NT2/D1 (cell line): ENCODE data around the gene BSG.
A peak's percentile ranks its signal among the peaks of the same experiment; 100 is the strongest.

Source experiments
- DNase-seq: peaks from one replicate; pipeline ENCODE4 v3.0.0-alpha.2; 2011; ENCODE audit warnings: low read depth, low spot score
- H3K27me3 ChIP-seq: 2 replicates; pipeline ENCODE4 v1.6.0; 2011; ENCODE audit warnings: mild to moderate bottlenecking; ENCODE audit not compliant: insufficient read length, insufficient read depth
- H3K36me3 ChIP-seq: 2 replicates; pipeline ENCODE4 v1.6.1; 2011; ENCODE audit warnings: mild to moderate bottlenecking, low read length, mixed read lengths; ENCODE audit not compliant: insufficient read depth, insufficient read length
- H3K4me1 ChIP-seq: 2 replicates; pipeline ENCODE4 v1.5.1; 2011; ENCODE audit not compliant: insufficient read depth, insufficient read length
- H3K4me3 ChIP-seq: 2 replicates; pipeline ENCODE4 v1.5.1; 2011; ENCODE audit warnings: low read depth; ENCODE audit not compliant: insufficient read length
- H3K9ac ChIP-seq: 2 replicates; pipeline ENCODE4 v1.6.0; 2011; ENCODE audit warnings: low read depth; ENCODE audit not compliant: insufficient read length
- H3K9me3 ChIP-seq: 2 replicates; pipeline ENCODE4 v1.5.1; 2011; ENCODE audit warnings: mild to moderate bottlenecking, low read length; ENCODE audit not compliant: insufficient read depth
- SUZ12 ChIP-seq: IDR thresholded peaks from 2 replicates; pipeline ENCODE4 v1.6.1; 2011; ENCODE audit not compliant: insufficient read length, insufficient read depth; ENCODE audit errors: extremely low read depth
- YY1 ChIP-seq: IDR thresholded peaks from 2 replicates; pipeline ENCODE4 v1.6.1; 2011; ENCODE audit not compliant: insufficient read length, insufficient read depth
- ZNF274 ChIP-seq: IDR thresholded peaks from 2 replicates; pipeline ENCODE4 v1.6.1; 2011; ENCODE audit warnings: mild to moderate bottlenecking, low read depth, low read length

The BSG gene

GRCh38 chr19:542173-542866 lies 30.1 kb upstream of the BSG start:
- no peak for DNase-seq
- Histone ChIP-seq H3K9ac (no peak overlapping the region), H3K27me3 (no peaks in the 10 kb centered on the region), H3K4me3 (no peak overlapping the region), H3K4me1 (no peaks in the 10 kb centered on the region), H3K9me3 (no peaks in the 10 kb centered on the region), H3K36me3 (peaks cover 47% of the 10 kb centered on the region)
- TF ChIP-seq ZNF274 = no peak
- no peak for TF ChIP-seq SUZ12
- no peak for TF ChIP-seq YY1

DNA sequence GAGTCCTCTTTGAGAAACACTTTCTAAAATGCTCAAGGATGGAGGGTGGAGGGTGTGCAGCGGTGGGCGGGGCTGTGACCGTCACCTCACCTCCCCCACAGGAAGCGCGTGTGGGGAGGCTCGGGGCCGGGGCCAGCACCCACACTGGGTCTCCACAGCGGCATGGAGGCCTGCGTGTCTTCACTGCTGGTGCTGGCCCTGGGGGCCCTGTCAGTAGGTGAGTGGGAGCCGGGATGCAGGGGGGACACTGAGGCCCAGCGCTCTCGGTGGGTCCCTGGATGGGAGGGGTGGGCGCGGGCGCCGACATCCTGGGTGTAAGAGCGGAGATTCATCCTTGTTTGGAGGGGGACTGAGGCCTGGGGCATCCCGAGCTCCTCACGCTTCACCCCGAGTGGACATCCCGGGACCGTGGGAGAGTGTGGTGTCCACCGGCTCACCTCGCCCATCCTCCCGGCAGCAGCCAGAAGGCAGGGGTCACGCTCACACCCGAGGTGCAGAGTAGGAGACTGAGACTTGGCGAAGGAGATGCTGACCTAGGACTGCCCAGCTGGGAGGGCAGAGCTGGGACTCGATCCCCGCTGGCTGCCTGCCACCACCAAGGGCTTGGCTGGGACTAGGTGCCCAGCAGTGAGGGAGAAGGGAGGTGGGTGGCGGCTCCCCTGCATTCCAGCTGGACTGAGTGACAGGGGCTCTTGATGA lies 28.3 kb upstream of the BSG start, which contains the start of gene GZMM:
Gene GZMM (plus strand): TSS at position 144 of the 699 bp plus-strand sequence. CDS start 19 bp downstream, at position 163.
- Histone ChIP-seq H3K9ac (no peak within 1 kb of the TSS), H3K9me3 (no peaks in the 10 kb centered on the region), H3K4me1 (peaks cover 2% of the 10 kb centered on the region), H3K4me3 (no peak within 1 kb of the TSS), H3K27me3 (no peaks in the 10 kb centered on the region), H3K36me3 (peaks cover 31% of the 10 kb centered on the region)
- DNase-seq = no peak
- TF ChIP-seq ZNF274 (no peak), YY1 (no peak)

- no peak for DNase-seq
- TF ChIP-seq SUZ12 (no peak), YY1 (no peak), ZNF274 (no peak)
- H3K9me3 ChIP-seq = no peaks in the 10 kb centered on the region
- H3K4me3 ChIP-seq = no peak overlapping the region
- H3K4me1 ChIP-seq = peaks cover 6% of the 10 kb centered on the region
- H3K9ac ChIP-seq = no peak overlapping the region
- H3K27me3 ChIP-seq = no peaks in the 10 kb centered on the region
- H3K36me3 ChIP-seq = peaks cover 10% of the 10 kb centered on the region
These were observed 25.3 kb upstream of the BSG start for GRCh38 chr19:547117-547516.

DNA sequence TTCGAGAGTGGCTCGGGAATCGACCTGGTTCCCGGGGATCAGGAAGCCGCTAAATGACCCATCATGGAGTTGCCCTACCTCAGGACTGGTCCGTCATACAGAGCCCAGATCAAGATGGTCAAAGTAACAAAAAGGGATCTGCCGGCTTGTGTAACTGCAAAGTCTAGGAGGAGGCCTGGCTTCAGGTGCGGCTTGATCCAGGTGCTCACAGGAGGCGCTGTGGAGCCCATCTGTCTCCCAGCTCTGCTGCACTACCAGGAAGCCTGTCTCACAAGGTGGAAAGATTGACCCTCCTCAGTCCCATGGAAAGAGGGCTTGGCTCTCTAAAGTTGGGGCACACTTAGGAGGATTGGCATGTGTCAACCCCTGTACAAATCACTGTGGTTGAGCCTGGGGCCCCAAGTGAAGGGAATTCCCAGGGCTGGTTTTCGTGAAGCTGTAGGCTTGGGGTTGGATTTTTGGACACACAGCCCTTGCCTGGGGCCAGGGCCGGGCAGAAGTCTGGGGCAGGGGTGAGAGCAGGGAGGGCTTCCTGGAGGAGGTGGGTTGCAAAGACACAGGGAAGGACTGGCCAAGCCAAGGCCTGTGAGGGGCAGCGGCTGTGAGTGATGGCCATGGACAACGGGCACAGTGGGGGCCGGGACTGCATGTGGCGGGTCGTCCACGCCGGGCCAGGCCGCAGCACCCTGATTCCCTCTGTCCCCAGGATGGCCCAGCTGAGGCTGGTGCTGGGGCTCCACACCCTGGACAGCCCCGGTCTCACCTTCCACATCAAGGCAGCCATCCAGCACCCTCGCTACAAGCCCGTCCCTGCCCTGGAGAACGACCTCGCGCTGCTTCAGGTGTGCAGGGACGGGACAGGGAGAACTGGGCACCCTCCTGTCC lies 24.3 kb upstream of the BSG start:
- TF ChIP-seq YY1 (no peak), ZNF274 (no peak), SUZ12 (no peak)
- no peak overlapping the region for H3K4me3 ChIP-seq
- peaks cover 6% of the 10 kb centered on the region for H3K4me1 ChIP-seq
- no peaks in the 10 kb centered on the region for H3K27me3 ChIP-seq
- H3K9me3 ChIP-seq = no peaks in the 10 kb centered on the region
- H3K36me3 ChIP-seq = peaks cover 3% of the 10 kb centered on the region
- H3K9ac ChIP-seq = peak overlapping the region; percentile 8
- DNase-seq = no peak

DNA sequence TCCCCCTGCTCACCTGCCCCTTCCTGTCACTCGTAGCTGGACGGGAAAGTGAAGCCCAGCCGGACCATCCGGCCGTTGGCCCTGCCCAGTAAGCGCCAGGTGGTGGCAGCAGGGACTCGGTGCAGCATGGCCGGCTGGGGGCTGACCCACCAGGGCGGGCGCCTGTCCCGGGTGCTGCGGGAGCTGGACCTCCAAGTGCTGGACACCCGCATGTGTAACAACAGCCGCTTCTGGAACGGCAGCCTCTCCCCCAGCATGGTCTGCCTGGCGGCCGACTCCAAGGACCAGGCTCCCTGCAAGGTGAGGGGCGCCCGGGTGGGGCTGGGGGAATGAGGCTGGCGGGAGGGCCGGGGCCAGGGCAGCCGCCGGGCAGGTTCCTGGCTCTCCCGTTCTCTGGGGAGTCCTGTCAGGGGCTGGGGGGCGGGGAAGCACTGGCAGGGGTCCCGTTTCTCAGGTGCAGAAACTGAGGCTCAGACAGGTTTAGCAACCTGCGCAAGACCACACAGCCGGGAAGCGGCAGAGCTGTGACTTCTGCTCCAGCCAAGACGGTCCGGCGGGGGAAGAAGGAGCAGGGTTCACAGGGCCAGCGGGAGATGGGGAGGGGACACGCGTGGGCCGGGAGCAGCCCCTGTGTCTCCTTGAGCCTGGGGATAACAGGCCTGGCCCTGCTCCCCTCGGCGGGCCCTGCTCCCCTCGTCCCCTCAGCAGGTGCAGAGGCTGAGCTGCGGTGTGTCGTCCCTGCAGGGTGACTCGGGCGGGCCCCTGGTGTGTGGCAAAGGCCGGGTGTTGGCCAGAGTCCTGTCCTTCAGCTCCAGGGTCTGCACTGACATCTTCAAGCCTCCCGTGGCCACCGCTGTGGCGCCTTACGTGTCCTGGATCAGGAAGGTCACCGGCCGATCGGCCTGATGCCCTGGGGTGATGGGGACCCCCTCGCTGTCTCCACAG lies 23.2 kb upstream of the BSG start:
- H3K4me3 ChIP-seq = no peak overlapping the region
- no peak for TF ChIP-seq YY1
- TF ChIP-seq SUZ12 = no peak
- TF ChIP-seq ZNF274 = no peak
- peaks cover 6% of the 10 kb centered on the region for H3K4me1 ChIP-seq
- no peaks in the 10 kb centered on the region for H3K9me3 ChIP-seq
- no peaks in the 10 kb centered on the region for H3K36me3 ChIP-seq
- DNase-seq = no peak
- no peak overlapping the region for H3K9ac ChIP-seq
- no peaks in the 10 kb centered on the region for H3K27me3 ChIP-seq

- TF ChIP-seq ZNF274 (no peak), SUZ12 (no peak), YY1 (no peak)
- no peak overlapping the region for H3K9ac ChIP-seq
- no peaks in the 10 kb centered on the region for H3K36me3 ChIP-seq
- no peaks in the 10 kb centered on the region for H3K27me3 ChIP-seq
- H3K4me1 ChIP-seq = peaks cover 19% of the 10 kb centered on the region
- H3K9me3 ChIP-seq = no peaks in the 10 kb centered on the region
- no peak for DNase-seq
- no peak overlapping the region for H3K4me3 ChIP-seq
These were observed 17.6 kb upstream of the BSG start for GRCh38 chr19:554817-555216.

DNA sequence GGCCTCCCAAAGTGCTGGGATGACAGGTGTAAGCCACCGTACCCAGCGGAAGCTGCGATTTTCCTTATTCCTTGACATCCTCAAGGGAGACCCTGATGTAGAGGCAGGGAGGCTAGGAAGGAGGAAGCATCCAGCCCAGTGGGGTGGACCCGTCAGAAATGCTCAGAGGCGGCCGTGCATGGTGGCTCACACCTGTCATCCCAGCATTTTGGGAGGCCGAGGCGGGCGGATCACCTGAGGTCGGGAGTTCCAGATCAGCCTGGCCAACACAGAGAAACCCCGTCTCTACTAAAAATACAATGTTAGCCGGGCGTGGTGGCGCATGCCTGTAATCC lies 17.0 kb upstream of the BSG start:
- no peak for DNase-seq
- H3K36me3 ChIP-seq = no peaks in the 10 kb centered on the region
- no peaks in the 10 kb centered on the region for H3K27me3 ChIP-seq
- no peaks in the 10 kb centered on the region for H3K9me3 ChIP-seq
- TF ChIP-seq SUZ12 (no peak), YY1 (no peak), ZNF274 (no peak)
- H3K4me3 ChIP-seq = no peak overlapping the region
- peak overlapping the region; percentile 32 for H3K9ac ChIP-seq
- H3K4me1 ChIP-seq = peaks cover 19% of the 10 kb centered on the region
